GM18520 (cell line): ENCODE measurements around the gene KCNJ10.
"Not testable (repeated sequence)": the region's sequence is repeated elsewhere in the genome, so short reads cannot be mapped to it uniquely, and the experiment has no call there.

Source experiments
- ATAC-seq: cut with Tn5 transposase; IDR thresholded peaks from one replicate; pipeline ENCODE4 v1.9.1; 2021; ENCODE audit not compliant: unreplicated experiment

Gene KCNJ10

DNA sequence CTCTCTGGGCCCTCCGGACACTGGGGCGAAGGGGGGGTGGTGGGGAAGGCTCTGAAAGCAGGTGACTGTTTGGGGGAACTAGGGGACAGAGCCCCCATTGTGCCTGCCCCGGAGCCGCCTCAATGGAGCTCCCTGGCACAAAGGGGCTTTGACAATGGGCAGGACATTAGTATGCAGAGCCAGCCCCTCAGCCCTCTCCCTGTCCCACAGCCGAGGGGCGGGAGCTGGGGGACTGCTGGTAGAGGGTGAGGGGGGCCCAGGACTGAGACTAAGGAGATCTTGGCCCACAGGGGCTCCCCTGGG, 7.8 kb downstream of the KCNJ10 start:
- ATAC-seq: no peak

- no peak for ATAC-seq
These were observed 8.4 kb downstream of the KCNJ10 start for GRCh38 chr1:160061369-160062229.

- ATAC-seq: no peak
These were observed 11.9 kb downstream of the KCNJ10 start for GRCh38 chr1:160058087-160058486.

- no peak for ATAC-seq
These were observed 13.3 kb downstream of the KCNJ10 start for GRCh38 chr1:160056648-160057169.

- no peak for ATAC-seq
These were observed 16.2 kb downstream of the KCNJ10 start for GRCh38 chr1:160053548-160054365.

DNA sequence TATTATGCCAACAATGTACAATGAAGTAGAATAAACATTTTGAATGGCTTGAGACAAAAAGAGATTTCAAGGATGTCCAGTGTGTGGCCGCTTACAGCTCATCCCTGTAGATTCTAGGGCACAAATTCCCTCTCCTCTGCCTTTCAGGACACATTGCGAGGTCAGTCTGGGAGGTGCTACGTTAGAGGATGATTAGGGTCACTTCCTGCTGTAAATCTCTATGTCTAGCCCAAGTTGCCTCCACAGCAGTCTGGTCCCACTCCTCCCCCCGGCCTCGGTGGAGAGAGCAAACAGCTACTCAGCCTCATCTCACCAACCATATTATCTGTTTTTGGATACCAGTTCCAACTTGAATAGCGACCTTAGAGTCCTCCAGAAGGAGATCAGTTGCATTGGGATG, 17.0 kb downstream of the KCNJ10 start:
- ATAC-seq: no peak

- no peak for ATAC-seq
These were observed 19.3 kb downstream of the KCNJ10 start for GRCh38 chr1:160050619-160051018.

GRCh38 chr1:160050182-160050581, 19.8 kb downstream of the KCNJ10 start:
- ATAC-seq: not testable (repeated sequence)

DNA sequence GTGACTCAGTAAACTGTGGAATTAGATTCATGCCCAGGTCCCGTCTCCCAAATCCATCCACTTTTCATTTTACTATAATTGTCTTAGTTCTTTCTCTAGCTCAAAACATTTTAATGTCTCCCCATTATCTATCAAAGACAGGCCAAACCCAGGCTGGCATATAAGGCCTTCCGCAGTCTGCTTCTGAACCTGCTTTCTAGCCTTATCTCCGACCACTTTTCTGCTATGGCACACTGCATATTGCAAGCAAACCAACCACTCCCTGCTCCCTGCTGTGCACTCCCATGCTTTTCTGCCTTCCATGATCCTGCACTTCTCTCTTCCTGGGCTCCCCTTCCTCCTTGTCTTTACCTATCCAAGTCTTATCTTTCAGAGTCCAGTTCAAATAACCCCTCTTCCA, 20.9 kb downstream of the KCNJ10 start:
- no peak for ATAC-seq

- no peak for ATAC-seq
These were observed 21.6 kb downstream of the KCNJ10 start for GRCh38 chr1:160048335-160048734.

- ATAC-seq: no peak
These were observed 22.6 kb downstream of the KCNJ10 start for GRCh38 chr1:160047111-160047991.

GRCh38 chr1:160046494-160047110, 23.4 kb downstream of the KCNJ10 start:
- ATAC-seq: no peak

DNA sequence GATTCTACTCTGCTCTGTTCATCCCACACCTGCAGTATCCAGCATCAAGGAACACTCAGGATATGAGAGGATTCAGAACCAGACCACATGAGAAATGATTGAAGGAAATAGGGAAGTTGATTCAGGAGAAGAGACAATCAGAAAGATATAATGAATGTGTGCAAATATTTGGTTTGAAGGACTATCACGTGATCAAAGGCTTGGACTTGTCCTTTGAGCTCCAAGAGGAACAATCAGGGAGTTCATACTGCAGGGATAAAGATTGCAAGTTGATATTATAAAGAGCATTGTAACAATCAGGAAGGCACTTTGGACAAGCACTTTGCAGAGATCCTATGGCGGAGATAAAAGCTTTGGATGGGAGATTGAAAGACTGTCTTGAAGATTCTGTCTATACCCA, 24.3 kb downstream of the KCNJ10 start:
- no peak for ATAC-seq

- no peak for ATAC-seq
These were observed 26.4 kb downstream of the KCNJ10 start for GRCh38 chr1:160043543-160043942.

GRCh38 chr1:160040476-160040875, 29.5 kb downstream of the KCNJ10 start:
- no peak for ATAC-seq

GRCh38 chr1:160032165-160032820, 37.7 kb downstream of the KCNJ10 start:
- no peak for ATAC-seq

GRCh38 chr1:160031365-160032164, 38.4 kb downstream of the KCNJ10 start, which contains the start of gene PIGM:
Gene PIGM, minus strand, starts transcription at chr1:160031990. Its CDS starts 251 bp downstream, at chr1:160031739.
- peak; percentile 94 for ATAC-seq

GRCh38 chr1:160030657-160031364, 39.1 kb downstream of the KCNJ10 start:
- no peak for ATAC-seq

GRCh38 chr1:160028426-160028825, 41.5 kb downstream of the KCNJ10 start:
- ATAC-seq: no peak
